Measurements from ENCODE around the gene SIL1. TPM values are rescaled to one million over a fixed set of nuclear protein-coding genes. Genes with fewer than 3 reads are reported as not detected.

The SIL1 gene
- polyA plus RNA-seq, 1 experiment = 64.6 TPM

DNA sequence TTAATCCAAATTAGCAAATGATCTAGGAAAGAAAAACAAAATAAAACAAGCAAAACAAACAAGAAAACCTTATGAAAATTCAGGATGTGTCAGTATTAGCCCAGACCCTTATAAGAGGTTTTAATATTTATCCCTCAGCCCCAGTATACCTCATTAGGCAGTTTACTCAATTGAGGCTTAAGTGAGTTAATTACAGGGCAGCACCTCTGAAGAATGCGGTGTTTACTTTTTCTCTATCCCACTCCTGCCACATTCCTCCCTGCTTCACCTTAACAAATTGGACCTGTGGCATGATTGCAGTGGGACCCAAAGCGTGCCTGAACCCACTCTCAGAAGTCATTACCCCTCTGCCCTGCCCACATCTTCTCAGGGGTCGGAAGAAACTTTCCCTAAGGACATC, 67.1 kb downstream of the SIL1 start:
- Histone ChIP-seq H3K27me3 (ENCODE audit: control insufficient read depth, insufficient read depth, low read length) (no peaks in the 10 kb centered on the region), H3K9me3 (ENCODE audit: control insufficient read depth, insufficient read depth, low read length) (no peaks in the 10 kb centered on the region), H3K4me3 (ENCODE audit: low read depth, low read length) (no peak overlapping the region), H3K27ac (ENCODE audit: low read depth, low read length) (no peak overlapping the region)
- no peak for DNase-seq (ENCODE audit: low read depth, low spot score)
- CTCF ChIA-PET = no interaction called here
- POLR2A ChIA-PET = no interaction called here
- TF ChIP-seq, protein P1, sequence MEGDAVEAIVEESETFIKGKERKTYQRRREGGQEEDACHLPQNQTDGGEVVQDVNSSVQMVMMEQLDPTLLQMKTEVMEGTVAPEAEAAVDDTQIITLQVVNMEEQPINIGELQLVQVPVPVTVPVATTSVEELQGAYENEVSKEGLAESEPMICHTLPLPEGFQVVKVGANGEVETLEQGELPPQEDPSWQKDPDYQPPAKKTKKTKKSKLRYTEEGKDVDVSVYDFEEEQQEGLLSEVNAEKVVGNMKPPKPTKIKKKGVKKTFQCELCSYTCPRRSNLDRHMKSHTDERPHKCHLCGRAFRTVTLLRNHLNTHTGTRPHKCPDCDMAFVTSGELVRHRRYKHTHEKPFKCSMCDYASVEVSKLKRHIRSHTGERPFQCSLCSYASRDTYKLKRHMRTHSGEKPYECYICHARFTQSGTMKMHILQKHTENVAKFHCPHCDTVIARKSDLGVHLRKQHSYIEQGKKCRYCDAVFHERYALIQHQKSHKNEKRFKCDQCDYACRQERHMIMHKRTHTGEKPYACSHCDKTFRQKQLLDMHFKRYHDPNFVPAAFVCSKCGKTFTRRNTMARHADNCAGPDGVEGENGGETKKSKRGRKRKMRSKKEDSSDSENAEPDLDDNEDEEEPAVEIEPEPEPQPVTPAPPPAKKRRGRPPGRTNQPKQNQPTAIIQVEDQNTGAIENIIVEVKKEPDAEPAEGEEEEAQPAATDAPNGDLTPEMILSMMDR (IDR thresholded peaks at IDR 0.05; ENCODE audit: low read depth, low read length) = no peak

DNA sequence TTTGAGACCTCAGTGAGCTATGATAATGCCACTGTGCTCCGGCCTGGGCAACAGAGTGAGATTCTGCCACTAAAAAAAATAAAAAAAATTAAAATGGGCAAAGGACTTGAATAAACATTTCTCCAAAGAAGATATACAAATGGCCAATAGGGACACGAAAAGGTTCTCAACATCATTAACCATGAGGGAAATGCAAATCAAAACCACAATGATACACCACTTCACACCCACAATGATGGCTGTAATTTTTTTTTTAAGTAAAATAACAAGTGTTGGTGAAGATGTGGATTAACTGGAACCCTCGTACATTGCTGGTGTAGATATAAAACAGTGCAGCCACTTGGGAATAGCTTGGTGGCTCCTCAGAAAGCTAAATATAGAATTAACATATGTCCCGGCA, 68.0 kb downstream of the SIL1 start:
- no peaks in the 10 kb centered on the region for H3K9me3 ChIP-seq (ENCODE audit: control insufficient read depth, insufficient read depth, low read length)
- ChIA-PET POLR2A (no interaction called here), CTCF (no interaction called here)
- no peak overlapping the region for H3K27ac ChIP-seq (ENCODE audit: low read depth, low read length)
- no peaks in the 10 kb centered on the region for H3K27me3 ChIP-seq (ENCODE audit: control insufficient read depth, insufficient read depth, low read length)
- TF ChIP-seq, protein P1 (IDR thresholded peaks at IDR 0.05; ENCODE audit: low read depth, low read length) = no peak
- H3K4me3 ChIP-seq (ENCODE audit: low read depth, low read length) = no peak overlapping the region
- DNase-seq (ENCODE audit: low read depth, low spot score) = no peak

DNA sequence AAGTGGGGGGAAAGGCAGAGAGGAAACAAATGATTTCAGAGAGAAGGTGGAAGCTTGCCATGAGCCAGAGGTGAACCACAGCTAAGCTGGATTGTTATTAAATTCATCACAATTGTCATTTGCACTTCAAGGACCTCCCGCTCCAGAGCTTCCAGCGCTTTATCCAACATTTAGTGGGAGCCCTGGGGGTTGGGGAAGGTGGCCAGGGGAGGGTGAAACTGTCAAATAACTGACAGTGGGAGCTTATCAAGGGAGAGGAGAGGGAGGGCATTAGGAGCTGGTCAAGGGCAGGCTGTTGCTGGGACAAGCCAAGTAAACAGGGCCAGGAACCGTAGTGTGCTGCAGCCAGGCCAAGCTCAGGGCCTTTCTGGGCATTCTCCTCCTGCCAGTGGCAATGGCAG, 71.5 kb downstream of the SIL1 start:
- no peak for DNase-seq (ENCODE audit: low read depth, low spot score)
- TF ChIP-seq, protein P1 (IDR thresholded peaks at IDR 0.05; ENCODE audit: low read depth, low read length) = no peak
- POLR2A ChIA-PET = no interaction called here
- CTCF ChIA-PET = interaction anchor here (0.6 kb wide), 1 partner anchor 331 kb away, joined by 3 read pairs; no protein-coding TSS in a partner anchor
- H3K27me3 ChIP-seq (ENCODE audit: control insufficient read depth, insufficient read depth, low read length) = no peaks in the 10 kb centered on the region
- no peaks in the 10 kb centered on the region for H3K9me3 ChIP-seq (ENCODE audit: control insufficient read depth, insufficient read depth, low read length)
- H3K27ac ChIP-seq (ENCODE audit: low read depth, low read length) = no peak overlapping the region
- H3K4me3 ChIP-seq (ENCODE audit: low read depth, low read length) = no peak overlapping the region

DNA sequence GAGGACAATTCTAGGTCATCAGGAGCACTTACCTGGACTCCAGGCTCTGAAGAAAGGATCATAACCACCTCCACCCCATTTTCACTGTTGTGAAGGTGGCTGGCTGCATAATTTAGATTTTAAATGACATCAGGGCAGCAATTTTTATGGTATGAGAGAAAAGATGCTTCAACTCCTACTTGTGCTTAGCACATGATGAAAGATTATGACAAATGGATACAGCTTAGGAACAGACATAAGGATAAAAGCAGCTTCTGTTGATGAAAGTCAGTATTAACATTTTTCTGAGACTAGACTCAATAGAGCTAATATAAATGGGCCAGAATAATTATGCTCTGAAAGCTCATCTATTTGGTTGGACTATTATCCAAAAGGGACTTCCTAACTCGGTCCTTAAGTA, 72.2 kb downstream of the SIL1 start:
- H3K9me3 ChIP-seq (ENCODE audit: control insufficient read depth, insufficient read depth, low read length) = no peaks in the 10 kb centered on the region
- POLR2A ChIA-PET = no interaction called here
- H3K27me3 ChIP-seq (ENCODE audit: control insufficient read depth, insufficient read depth, low read length) = no peaks in the 10 kb centered on the region
- no peak overlapping the region for H3K4me3 ChIP-seq (ENCODE audit: low read depth, low read length)
- no peak overlapping the region for H3K27ac ChIP-seq (ENCODE audit: low read depth, low read length)
- TF ChIP-seq, protein P1 (IDR thresholded peaks at IDR 0.05; ENCODE audit: low read depth, low read length) = no peak
- CTCF ChIA-PET = no interaction called here
- DNase-seq (ENCODE audit: low read depth, low spot score) = no peak

DNA sequence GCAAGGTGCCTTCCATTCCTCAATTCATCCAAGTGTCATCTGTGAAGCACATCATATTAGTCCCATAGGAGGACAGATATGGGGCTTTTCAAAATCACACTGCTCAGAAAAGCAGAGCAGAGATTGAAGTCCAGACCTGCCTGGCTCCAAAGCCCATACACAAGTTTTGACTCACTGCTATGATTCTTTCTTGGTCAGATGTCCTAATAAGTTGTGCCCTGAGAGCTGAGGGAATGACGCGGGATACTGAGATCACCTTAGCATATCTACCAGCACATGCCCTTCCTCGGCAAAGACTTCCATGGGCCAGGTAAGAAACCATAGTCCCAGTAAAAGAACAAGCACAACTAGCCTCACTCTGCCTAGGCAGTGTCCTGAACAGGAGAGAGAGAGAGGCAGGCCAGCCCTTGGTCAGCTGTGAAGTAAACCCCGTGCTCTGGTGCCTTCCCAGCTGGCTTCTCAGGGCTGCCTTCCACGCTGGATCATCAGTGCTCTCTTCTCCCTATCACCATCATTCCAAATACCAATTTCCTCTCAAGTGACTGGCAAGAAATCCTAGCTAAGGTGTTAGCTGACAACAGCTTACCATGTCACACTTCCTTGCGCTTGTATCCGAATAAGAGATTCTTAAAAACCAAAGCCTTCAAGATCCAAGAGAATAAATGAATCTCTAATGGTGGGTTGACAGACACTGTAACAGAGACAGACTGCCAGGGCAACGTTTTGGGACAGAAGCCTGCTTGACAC, 73.2 kb downstream of the SIL1 start:
- no peaks in the 10 kb centered on the region for H3K9me3 ChIP-seq (ENCODE audit: control insufficient read depth, insufficient read depth, low read length)
- POLR2A ChIA-PET = no interaction called here
- no peak overlapping the region for H3K27ac ChIP-seq (ENCODE audit: low read depth, low read length)
- CTCF ChIA-PET = no interaction called here
- no peak for DNase-seq (ENCODE audit: low read depth, low spot score)
- H3K27me3 ChIP-seq (ENCODE audit: control insufficient read depth, insufficient read depth, low read length) = no peaks in the 10 kb centered on the region
- TF ChIP-seq, protein P1 (IDR thresholded peaks at IDR 0.05; ENCODE audit: low read depth, low read length) = no peak
- H3K4me3 ChIP-seq (ENCODE audit: low read depth, low read length) = no peak overlapping the region
